Skeletal muscle tissue (tissue), 4 donors: ENCODE results near the gene ESYT3. TPM values are rescaled to one million over a fixed set of nuclear protein-coding genes. Genes with fewer than 3 reads are reported as not detected.

Experiments used
- H3K27ac ChIP-seq: one replicate; pipeline ENCODE4 v1.7.0; 2013; ENCODE audit warnings: mild to moderate bottlenecking, low read depth, low read length, inconsistent platforms
- H3K27me3 ChIP-seq, 3 donors: one replicate each; pipeline ENCODE4 v1.7.0; 2013; ENCODE audit warnings: low read length in 3 of 3; ENCODE audit not compliant: control insufficient read depth in 3 of 3, insufficient read depth in 3 of 3
- H3K36me3 ChIP-seq, 3 donors: one replicate each; pipeline ENCODE4 v1.7.0; 2013; ENCODE audit warnings: low read length in 3 of 3; ENCODE audit not compliant: control insufficient read depth in 3 of 3, insufficient read depth in 3 of 3
- H3K4me1 ChIP-seq, 3 donors: one replicate each; pipeline ENCODE4 v1.7.0; 2013; ENCODE audit warnings: low read length in 3 of 3, mild to moderate bottlenecking in 3 of 3; ENCODE audit not compliant: control insufficient read depth in 3 of 3, insufficient read depth in 3 of 3
- H3K4me3 ChIP-seq, 3 donors: one replicate each; pipeline ENCODE4 v1.7.0; 2013; ENCODE audit warnings: low read length in 3 of 3
- H3K9ac ChIP-seq, 3 donors: one replicate each; pipeline ENCODE4 v1.7.0; 2013; ENCODE audit warnings: low read length in 3 of 3, mild to moderate bottlenecking in 3 of 3, moderate library complexity in 2 of 3, low read depth in 1 of 3
- H3K9me3 ChIP-seq, 3 donors: one replicate each; pipeline ENCODE4 v1.7.0; 2013; ENCODE audit warnings: low read length in 3 of 3; ENCODE audit not compliant: control insufficient read depth in 3 of 3
- total RNA-seq: library from RNA; depleted of rRNA; stranded (reverse); fragments of >200 nt; gene quantifications from one replicate; pipeline ENCODE4 v1.2.3, GENCODE V29; 2014
- donor health status: Osteomylitis.

ESYT3 gene
- total RNA-seq, 1 donor from 2014 or later: 14.1 TPM

GRCh38 chr3:138397983-138398382, 36.4 kb upstream of the ESYT3 start:
- H3K27ac ChIP-seq: no peak overlapping the region

DNA sequence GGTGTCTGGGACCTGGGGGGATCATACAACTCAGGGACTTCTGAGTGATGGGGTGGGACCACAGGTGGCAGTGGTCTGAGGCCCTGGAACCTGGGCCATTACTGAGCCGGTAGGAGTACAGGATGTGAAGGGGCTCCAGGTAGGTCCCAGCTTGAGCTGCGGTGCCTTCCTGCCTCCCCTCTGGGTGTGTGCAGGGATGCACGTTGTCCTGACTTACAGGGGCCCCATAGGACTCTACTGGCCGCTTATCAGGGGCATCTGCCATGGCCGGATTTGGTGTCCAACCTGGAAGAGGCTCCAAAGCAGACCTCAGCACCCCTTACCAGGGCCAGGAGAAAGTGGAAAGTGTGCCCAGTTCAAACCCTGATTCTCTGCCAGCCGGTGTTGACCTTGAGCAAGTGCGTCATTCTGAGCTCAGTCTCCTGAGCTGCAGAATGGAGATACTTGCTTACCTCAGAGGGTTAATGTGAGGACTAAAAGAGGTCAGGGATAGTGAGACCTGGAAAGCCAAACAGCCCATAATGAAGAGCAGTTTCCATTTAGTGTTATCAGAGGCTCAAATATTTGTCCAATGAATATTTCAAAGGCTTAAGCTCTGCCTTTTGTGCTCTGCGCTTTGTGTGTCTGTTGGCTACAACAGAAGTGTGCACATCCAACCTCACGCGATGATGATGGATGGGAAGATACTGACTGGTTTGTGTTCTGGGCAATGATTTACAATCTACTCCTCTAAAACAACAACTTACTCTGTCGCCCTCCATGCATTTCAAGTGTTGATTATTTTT, 35.4 kb upstream of the ESYT3 start:
- peaks cover 30 to 50% (median 35%) of the 10 kb centered on the region in 3 donors for H3K36me3 ChIP-seq
- no peak overlapping the region for H3K4me3 ChIP-seq
- H3K9ac ChIP-seq: no peak overlapping the region
- no peaks in the 10 kb centered on the region for H3K9me3 ChIP-seq
- no peaks in the 10 kb centered on the region for H3K27me3 ChIP-seq
- H3K27ac ChIP-seq: no peak overlapping the region
- H3K4me1 ChIP-seq: peaks cover 38 to 56% (median 40%) of the 10 kb centered on the region in 3 donors

More at GRCh38 chr3:138397983-138398382, 36.4 kb upstream of the ESYT3 start:
- Histone ChIP-seq H3K9me3 (no peaks in the 10 kb centered on the region), H3K9ac (no peak overlapping the region), H3K4me1 (peaks cover 38 to 56% (median 40%) of the 10 kb centered on the region in 3 donors), H3K4me3 (no peak overlapping the region), H3K36me3 (peaks cover 22 to 41% (median 31%) of the 10 kb centered on the region in 3 donors), H3K27me3 (no peaks in the 10 kb centered on the region)

GRCh38 chr3:138399766-138400165, 34.6 kb upstream of the ESYT3 start:
- Histone ChIP-seq H3K4me3 (no peak overlapping the region), H3K27me3 (no peaks in the 10 kb centered on the region), H3K36me3 (peaks cover 38 to 58% (median 43%) of the 10 kb centered on the region in 3 donors), H3K9ac (peak overlapping the region in 1 of 3 donors; percentile 37), H3K9me3 (no peaks in the 10 kb centered on the region), H3K4me1 (peaks cover 40 to 53% (median 40%) of the 10 kb centered on the region in 3 donors), H3K27ac (no peak overlapping the region)

- H3K4me3 ChIP-seq: no peak overlapping the region
- H3K36me3 ChIP-seq: peaks cover 42 to 64% (median 52%) of the 10 kb centered on the region in 3 donors
- H3K9me3 ChIP-seq: no peaks in the 10 kb centered on the region
- H3K27ac ChIP-seq: no peak overlapping the region
- H3K27me3 ChIP-seq: no peaks in the 10 kb centered on the region
- peaks cover 34 to 46% (median 36%) of the 10 kb centered on the region in 3 donors for H3K4me1 ChIP-seq
- peak overlapping the region in 2 of 3 donors; percentile 16 to 25 for H3K9ac ChIP-seq
Measured at GRCh38 chr3:138400651-138401070, 33.8 kb upstream of the ESYT3 start.

- Histone ChIP-seq H3K4me1 (peaks cover 22 to 34% (median 27%) of the 10 kb centered on the region in 3 donors), H3K36me3 (peaks cover 46 to 68% (median 53%) of the 10 kb centered on the region in 3 donors), H3K9me3 (no peaks in the 10 kb centered on the region), H3K27ac (no peak overlapping the region), H3K4me3 (no peak overlapping the region), H3K27me3 (no peaks in the 10 kb centered on the region), H3K9ac (no peak overlapping the region)
Measured at GRCh38 chr3:138401834-138402233, 32.6 kb upstream of the ESYT3 start.

GRCh38 chr3:138404121-138404520, 30.3 kb upstream of the ESYT3 start:
- Histone ChIP-seq H3K27ac (no peak overlapping the region), H3K9me3 (no peaks in the 10 kb centered on the region), H3K27me3 (no peaks in the 10 kb centered on the region), H3K4me1 (peaks cover 16 to 21% (median 19%) of the 10 kb centered on the region in 3 donors), H3K4me3 (no peak overlapping the region), H3K9ac (no peak overlapping the region), H3K36me3 (peaks cover 42 to 56% (median 46%) of the 10 kb centered on the region in 3 donors)

- peaks cover 38 to 53% (median 42%) of the 10 kb centered on the region in 3 donors for H3K36me3 ChIP-seq
- no peaks in the 10 kb centered on the region for H3K27me3 ChIP-seq
- H3K4me1 ChIP-seq: peaks cover 11 to 12% (median 12%) of the 10 kb centered on the region in 3 donors
- H3K4me3 ChIP-seq: no peak overlapping the region
- no peaks in the 10 kb centered on the region for H3K9me3 ChIP-seq
- H3K27ac ChIP-seq: no peak overlapping the region
- no peak overlapping the region for H3K9ac ChIP-seq
Measured at GRCh38 chr3:138405001-138405400, 29.4 kb upstream of the ESYT3 start.

DNA sequence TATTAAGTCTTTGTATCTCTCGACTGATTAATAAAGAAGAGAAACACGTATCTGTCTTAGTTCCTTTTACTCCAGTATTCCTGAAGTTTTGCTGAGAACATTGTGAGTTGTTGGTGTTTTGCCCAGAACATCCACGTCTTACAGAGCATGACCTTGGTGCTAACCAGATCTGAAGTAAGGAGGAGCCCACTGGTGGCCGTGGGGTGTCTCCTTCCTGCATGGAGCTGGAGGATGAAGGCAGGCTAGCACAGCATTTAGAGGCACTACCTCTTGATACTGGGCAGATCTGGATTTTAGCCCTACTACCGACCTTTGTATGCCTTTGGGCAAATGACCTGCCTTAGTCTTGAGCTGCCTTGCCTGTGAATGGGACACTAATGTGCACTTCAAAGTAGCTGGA, 28.9 kb upstream of the ESYT3 start:
- H3K27me3 ChIP-seq: no peaks in the 10 kb centered on the region
- H3K9ac ChIP-seq: no peak overlapping the region
- peaks cover 36 to 50% (median 40%) of the 10 kb centered on the region in 3 donors for H3K36me3 ChIP-seq
- peaks cover 7 to 8% (median 7%) of the 10 kb centered on the region in 3 donors for H3K4me1 ChIP-seq
- no peaks in the 10 kb centered on the region for H3K9me3 ChIP-seq
- H3K4me3 ChIP-seq: no peak overlapping the region
- H3K27ac ChIP-seq: no peak overlapping the region

DNA sequence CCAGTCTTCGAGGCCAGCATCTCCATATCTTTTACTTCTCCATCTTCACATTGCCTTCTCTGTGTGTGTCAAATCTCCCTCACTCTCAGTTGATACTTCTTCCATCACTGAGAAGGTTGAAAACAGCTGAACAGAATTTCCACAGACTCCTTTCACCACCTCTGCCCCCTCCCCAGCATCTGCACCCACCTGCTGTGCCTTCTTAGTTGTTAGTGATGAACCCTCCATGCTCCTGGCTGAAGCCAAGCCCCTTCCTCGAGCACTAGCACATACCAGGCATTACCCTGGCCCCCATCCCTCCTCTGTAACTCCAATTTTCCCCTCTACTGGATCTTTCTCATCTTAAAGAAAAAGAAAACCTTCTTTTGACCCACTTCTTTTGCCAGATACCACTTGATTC, 27.8 kb upstream of the ESYT3 start:
- H3K4me3 ChIP-seq: no peak overlapping the region
- H3K9me3 ChIP-seq: no peaks in the 10 kb centered on the region
- peaks cover 0 to 3% (median 0%) of the 10 kb centered on the region in 3 donors for H3K4me1 ChIP-seq
- peaks cover 31 to 40% (median 31%) of the 10 kb centered on the region in 3 donors for H3K36me3 ChIP-seq
- H3K27ac ChIP-seq: no peak overlapping the region
- no peaks in the 10 kb centered on the region for H3K27me3 ChIP-seq
- no peak overlapping the region for H3K9ac ChIP-seq

DNA sequence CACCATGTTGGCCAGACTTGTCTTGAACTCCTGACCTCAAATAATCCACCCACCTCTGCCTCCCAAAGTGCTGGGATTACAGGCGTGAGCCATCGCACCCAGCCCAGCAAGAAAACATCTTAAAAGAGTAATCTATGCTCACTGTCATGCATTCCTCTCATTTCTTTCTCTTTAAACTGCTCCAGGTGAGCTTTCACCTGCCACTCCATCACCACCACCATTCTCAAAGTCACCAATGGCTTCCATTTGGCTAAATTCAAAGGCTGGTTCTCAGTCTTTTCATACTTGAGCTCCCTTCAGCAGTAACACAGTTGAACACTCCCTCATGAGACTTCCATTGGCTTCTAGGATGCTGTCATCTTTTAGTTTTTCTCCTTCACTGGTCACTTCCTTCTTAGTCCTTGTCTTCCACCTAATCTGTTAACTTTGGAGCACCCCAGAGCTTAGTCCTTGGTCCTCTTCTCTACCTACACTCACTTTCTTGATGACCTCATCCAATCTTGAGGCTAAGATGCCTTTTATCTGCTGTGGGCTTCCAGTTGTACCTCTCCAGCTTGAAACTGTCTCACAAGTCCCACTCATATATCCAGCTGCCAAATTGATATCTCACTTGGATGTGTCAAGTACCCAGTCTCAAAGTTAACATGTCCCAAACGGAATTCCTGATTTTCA, 27.0 kb upstream of the ESYT3 start:
- Histone ChIP-seq H3K9me3 (no peaks in the 10 kb centered on the region), H3K27me3 (no peaks in the 10 kb centered on the region), H3K27ac (no peak overlapping the region), H3K4me3 (no peak overlapping the region), H3K36me3 (peaks cover 25 to 33% (median 28%) of the 10 kb centered on the region in 3 donors), H3K9ac (no peak overlapping the region), H3K4me1 (peaks cover 0 to 3% (median 0%) of the 10 kb centered on the region in 3 donors)
